ENCODE data around the gene KRTAP5-8. TPM values are rescaled to one million over a fixed set of nuclear protein-coding genes. Genes with fewer than 3 reads are reported as not detected.
"Not testable (repeated sequence)": the region's sequence is repeated elsewhere in the genome, so short reads cannot be mapped to it uniquely, and the experiment has no call there.

KRTAP5-8 gene
- total RNA-seq, 1 experiment from 2014 or later, result not detected

- ChIA-PET CTCF (no interaction called here), RAD21 (ENCODE audit: low non-redundant PET in 1 of 2, low total read pairs in 2 of 2, uncharacterized antibody in 2 of 2, unreplicated experiment in 2 of 2) (no interaction called here), POLR2A (no interaction called here)
- H3K36me3 ChIP-seq (ENCODE audit: control insufficient read depth in 1 of 2, insufficient read depth in 2 of 2, low read length in 2 of 2), result no peaks in the 10 kb centered on the region
- no peak overlapping the region for H3K9ac ChIP-seq (ENCODE audit: low read length)
- no peaks in the 10 kb centered on the region for H3K9me3 ChIP-seq (ENCODE audit: control insufficient read depth in 1 of 2, insufficient read depth in 1 of 2, low read depth in 1 of 2, low read length in 2 of 2)
- no peaks in the 10 kb centered on the region for H3K27me3 ChIP-seq (ENCODE audit: insufficient read depth, low read length)
- no peaks in the 10 kb centered on the region for H3K79me2 ChIP-seq (ENCODE audit: insufficient read depth, low read length)
- H3K9me2 ChIP-seq (ENCODE audit: insufficient read depth), result no peaks in the 10 kb centered on the region
- no peak overlapping the region for H3K4me2 ChIP-seq (ENCODE audit: low read length)
- DNase-seq (ENCODE audit: low read depth, low spot score), result no peak
- no peak for TF ChIP-seq JUND (IDR thresholded peaks at IDR 0.05)
- no peak for TF ChIP-seq ELF1 (IDR thresholded peaks at IDR 0.05; ENCODE audit: borderline replicate concordance, low read depth)
- no peak for TF ChIP-seq CBX3 (IDR thresholded peaks at IDR 0.05; ENCODE audit: low read depth)
- no peak for TF ChIP-seq ZFX (IDR thresholded peaks at IDR 0.05)
- TF ChIP-seq SIN3A (IDR thresholded peaks at IDR 0.05; ENCODE audit: low read depth), result no peak
- TF ChIP-seq EZH2 (IDR thresholded peaks at IDR 0.05), result no peak
- TF ChIP-seq EGR1 (IDR thresholded peaks at IDR 0.05; ENCODE audit: low read depth), result no peak
- TF ChIP-seq FOSL1 (IDR thresholded peaks at IDR 0.05; ENCODE audit: low read depth), result no peak
- TF ChIP-seq CTCF (IDR thresholded peaks at IDR 0.05 in 2 of 3, conservative IDR thresholded peaks at IDR 0.05 in 1 of 3; ENCODE audit: borderline replicate concordance in 1 of 3, insufficient read depth in 1 of 3, low read depth in 2 of 3, low read length in 2 of 3), result no peak
- TF ChIP-seq SRF (IDR thresholded peaks at IDR 0.05; ENCODE audit: low read depth), result no peak
- TF ChIP-seq REST (IDR thresholded peaks at IDR 0.05; ENCODE audit: low read depth), result no peak
- no peak for TF ChIP-seq RAD21 (IDR thresholded peaks at IDR 0.05; ENCODE audit: low read depth)
- no peak for TF ChIP-seq POLR2A (IDR thresholded peaks at IDR 0.05; ENCODE audit: borderline replicate concordance, extremely low read depth, insufficient read depth, insufficient read length)
- TF ChIP-seq ZBTB33 (IDR thresholded peaks at IDR 0.05; ENCODE audit: extremely low read depth, insufficient replicate concordance, low read length), result no peak
- no peak for TF ChIP-seq EZH2phosphoT487 (IDR thresholded peaks at IDR 0.05; ENCODE audit: borderline replicate concordance)
- no peak for TF ChIP-seq TCF7L2 (IDR thresholded peaks at IDR 0.05; ENCODE audit: borderline replicate concordance, extremely low read depth, insufficient read depth, insufficient read length)
- no peak overlapping the region for H3K27ac ChIP-seq (ENCODE audit: low read depth, low read length)
- H3K4me3 ChIP-seq (replicated peaks in 1 of 2; ENCODE audit: low read depth in 1 of 2, low read length in 2 of 2), result no peak overlapping the region
- peaks cover 0 to 11% of the 10 kb centered on the region in 2 experiments; a peak in 2 of 4 replicates for H3K4me1 ChIP-seq (ENCODE audit: control insufficient read depth in 1 of 2, insufficient read depth in 2 of 2, low read length in 2 of 2)
- no peak for ATAC-seq
- H4K20me1 ChIP-seq (ENCODE audit: insufficient read depth), result no peaks in the 10 kb centered on the region
- intact Hi-C loops (cut with micrococcal nuclease), result no loop called here
- no TSS peak for BruUV-seq (replicated peaks)
- H2AFZ ChIP-seq (ENCODE audit: low read depth, low read length, poor library complexity, severe bottlenecking), result no peak overlapping the region
These were observed 1.2 kb downstream of the KRTAP5-8 start for GRCh38 chr11:71539017-71539416.

- H3K4me2 ChIP-seq (ENCODE audit: low read length); H3K27me3 ChIP-seq (ENCODE audit: insufficient read depth, low read length); H3K36me3 ChIP-seq (ENCODE audit: control insufficient read depth in 1 of 2, insufficient read depth in 2 of 2, low read length in 2 of 2); POLR2A ChIA-PET; ATAC-seq; CTCF ChIA-PET; intact Hi-C loops (cut with micrococcal nuclease); DNase-seq (ENCODE audit: low read depth, low spot score); H3K9me3 ChIP-seq (ENCODE audit: control insufficient read depth in 1 of 2, insufficient read depth in 1 of 2, low read depth in 1 of 2, low read length in 2 of 2); H3K27ac ChIP-seq (ENCODE audit: low read depth, low read length); BruUV-seq (replicated peaks); RAD21 ChIA-PET (ENCODE audit: low non-redundant PET in 1 of 2, low total read pairs in 2 of 2, uncharacterized antibody in 2 of 2, unreplicated experiment in 2 of 2); H2AFZ ChIP-seq (ENCODE audit: low read depth, low read length, poor library complexity, severe bottlenecking); H3K79me2 ChIP-seq (ENCODE audit: insufficient read depth, low read length); H3K9ac ChIP-seq (ENCODE audit: low read length); H4K20me1 ChIP-seq (ENCODE audit: insufficient read depth); H3K9me2 ChIP-seq (ENCODE audit: insufficient read depth); H3K4me3 ChIP-seq (replicated peaks in 1 of 2; ENCODE audit: low read depth in 1 of 2, low read length in 2 of 2): not testable (repeated sequence)
- H3K4me1 ChIP-seq (ENCODE audit: control insufficient read depth in 1 of 2, insufficient read depth in 2 of 2, low read length in 2 of 2), result peaks cover 0 to 11% of the 10 kb centered on the region in 2 experiments; a peak in 2 of 4 replicates
These were observed 2.1 kb downstream of the KRTAP5-8 start for GRCh38 chr11:71539971-71540370.

Data from HCT116 (cell line).